HT1080 (cell line): ENCODE data around the gene APBA2. TPM values are rescaled to one million over a fixed set of nuclear protein-coding genes. Genes with fewer than 3 reads are reported as not detected.

ENCODE experiments used
- DNase-seq: peaks from one replicate; pipeline ENCODE4 v3.0.0-alpha.2; 2015; ENCODE audit warnings: low read depth
- total RNA-seq: library from RNA; depleted of rRNA; stranded (reverse); fragments of >200 nt; shearing (Covaris generic); gene quantifications from 2 replicates; pipeline ENCODE4 v1.2.3, GENCODE V29; 2014

Gene APBA2
- total RNA-seq, 1 experiment from 2014 or later = 50.8 TPM

- no peak for DNase-seq
These were observed 229.6 kb downstream of the APBA2 start for GRCh38 chr15:29115093-29115991.

- DNase-seq = no peak
These were observed 231.4 kb downstream of the APBA2 start for GRCh38 chr15:29116970-29117700.

GRCh38 chr15:29117778-29118177 lies 232.0 kb downstream of the APBA2 start:
- no peak for DNase-seq

GRCh38 chr15:29119847-29120246 lies 234.1 kb downstream of the APBA2 start:
- DNase-seq = no peak

GRCh38 chr15:29120593-29121368 lies 235.0 kb downstream of the APBA2 start:
- DNase-seq = no peak

- DNase-seq = no peak
These were observed 235.5 kb downstream of the APBA2 start for GRCh38 chr15:29121369-29121656.

- no peak for DNase-seq
These were observed 236.1 kb downstream of the APBA2 start for GRCh38 chr15:29121907-29122306.

GRCh38 chr15:29122506-29122905 lies 236.7 kb downstream of the APBA2 start:
- DNase-seq = no peak

- no peak for DNase-seq
These were observed 237.4 kb downstream of the APBA2 start for GRCh38 chr15:29123171-29123570.

- DNase-seq = no peak
These were observed 238.2 kb downstream of the APBA2 start for GRCh38 chr15:29123991-29124390.

GRCh38 chr15:29124581-29125381 lies 239.0 kb downstream of the APBA2 start:
- DNase-seq = peak; percentile 48

- DNase-seq = no peak
These were observed 239.8 kb downstream of the APBA2 start for GRCh38 chr15:29125382-29126207.

- DNase-seq = no peak
These were observed 240.4 kb downstream of the APBA2 start for GRCh38 chr15:29126208-29126536.

- DNase-seq = no peak
These were observed 241.2 kb downstream of the APBA2 start for GRCh38 chr15:29126821-29127461.

GRCh38 chr15:29127506-29128430 lies 242.0 kb downstream of the APBA2 start:
- no peak for DNase-seq

GRCh38 chr15:29128671-29129070 lies 242.9 kb downstream of the APBA2 start:
- DNase-seq = no peak

- no peak for DNase-seq
These were observed 243.4 kb downstream of the APBA2 start for GRCh38 chr15:29129221-29129620.

GRCh38 chr15:29129926-29130325 lies 244.2 kb downstream of the APBA2 start:
- DNase-seq = no peak

- no peak for DNase-seq
These were observed 244.7 kb downstream of the APBA2 start for GRCh38 chr15:29130476-29130875.
